Chondrocyte (in vitro differentiated cells): ENCODE results near the gene PRR35. TPM values are rescaled to one million over a fixed set of nuclear protein-coding genes. Genes with fewer than 3 reads are reported as not detected.

Source experiments
- DNase-seq: peaks from one replicate; pipeline ENCODE4 v3.0.0; 2021; ENCODE audit warnings: mixed read lengths, low spot score
- H3K27ac Mint-ChIP-seq: one replicate; pipeline ENCODE4 v1.8.0; 2021; ENCODE audit warnings: mild to moderate bottlenecking, moderate library complexity, mixed read lengths; ENCODE audit not compliant: unreplicated experiment
- H3K27me3 Mint-ChIP-seq: 2 replicates; pipeline ENCODE4 v1.8.0; 2021; ENCODE audit warnings: low read depth, mixed read lengths
- H3K36me3 Mint-ChIP-seq: 2 replicates; pipeline ENCODE4 v1.8.0; 2021; ENCODE audit warnings: low read depth, mixed read lengths
- H3K4me1 Mint-ChIP-seq: 2 replicates; pipeline ENCODE4 v1.8.0; 2021; ENCODE audit warnings: low read depth, mild to moderate bottlenecking, mixed read lengths
- H3K4me3 Mint-ChIP-seq: one replicate; pipeline ENCODE4 v1.8.0; 2021; ENCODE audit warnings: mild to moderate bottlenecking, moderate library complexity, mixed read lengths; ENCODE audit not compliant: unreplicated experiment
- H3K9me3 Mint-ChIP-seq: 2 replicates; pipeline ENCODE4 v1.8.0; 2021; ENCODE audit warnings: low read depth, mixed read lengths
- CTCF ChIP-seq: fragments of 200-600 bp; sonication (generic); IDR thresholded peaks from 2 replicates; pipeline ENCODE4 v1.5.0; 2021; ENCODE audit warnings: antibody characterized with exemption, mild to moderate bottlenecking, moderate library complexity
- total RNA-seq: library from RNA; stranded (reverse); gene quantifications from 3 replicates; pipeline ENCODE4 v1.2.1, GENCODE V29; 2021

Gene PRR35
- total RNA-seq, 1 donor from 2014 or later = not detected

GRCh38 chr16:533391-534123, 26.6 kb upstream of the PRR35 start:
- Mint-ChIP-seq H3K27me3 (no peaks in the 10 kb centered on the region), H3K36me3 (no peaks in the 10 kb centered on the region), H3K27ac (peak overlapping the region; percentile 32), H3K4me1 (peaks cover 32% of the 10 kb centered on the region), H3K9me3 (no peaks in the 10 kb centered on the region), H3K4me3 (no peak overlapping the region)
- DNase-seq = no peak
- TF ChIP-seq CTCF = no peak

- H3K4me3 Mint-ChIP-seq = no peak overlapping the region
- H3K27me3 Mint-ChIP-seq = no peaks in the 10 kb centered on the region
- H3K27ac Mint-ChIP-seq = no peak overlapping the region
- no peaks in the 10 kb centered on the region for H3K36me3 Mint-ChIP-seq
- no peak for TF ChIP-seq CTCF
- no peak for DNase-seq
- peaks cover 31% of the 10 kb centered on the region for H3K4me1 Mint-ChIP-seq
- no peaks in the 10 kb centered on the region for H3K9me3 Mint-ChIP-seq
Observed at GRCh38 chr16:534135-534534, 26.1 kb upstream of the PRR35 start.

GRCh38 chr16:534856-535445, 25.2 kb upstream of the PRR35 start:
- Mint-ChIP-seq H3K27ac (peak overlapping the region; percentile 91), H3K4me3 (no peak overlapping the region), H3K27me3 (no peaks in the 10 kb centered on the region), H3K36me3 (no peaks in the 10 kb centered on the region), H3K9me3 (no peaks in the 10 kb centered on the region), H3K4me1 (peaks cover 28% of the 10 kb centered on the region)
- TF ChIP-seq CTCF = no peak
- DNase-seq = no peak

GRCh38 chr16:535446-536405, 24.5 kb upstream of the PRR35 start:
- Mint-ChIP-seq H3K36me3 (no peaks in the 10 kb centered on the region), H3K27me3 (no peaks in the 10 kb centered on the region), H3K4me1 (peaks cover 23% of the 10 kb centered on the region), H3K4me3 (no peak overlapping the region), H3K9me3 (no peaks in the 10 kb centered on the region), H3K27ac (peak overlapping the region; percentile 91)
- peak; percentile 26 for TF ChIP-seq CTCF
- no peak for DNase-seq

GRCh38 chr16:536746-537145, 23.4 kb upstream of the PRR35 start:
- TF ChIP-seq CTCF = no peak
- H3K4me1 Mint-ChIP-seq = peaks cover 23% of the 10 kb centered on the region
- H3K27ac Mint-ChIP-seq = no peak overlapping the region
- no peaks in the 10 kb centered on the region for H3K27me3 Mint-ChIP-seq
- no peaks in the 10 kb centered on the region for H3K9me3 Mint-ChIP-seq
- DNase-seq = no peak
- no peak overlapping the region for H3K4me3 Mint-ChIP-seq
- H3K36me3 Mint-ChIP-seq = no peaks in the 10 kb centered on the region
